GM12891 (cell line): ENCODE measurements around the gene THSD4.
"Not testable (repeated sequence)": the region's sequence is repeated elsewhere in the genome, so short reads cannot be mapped to it uniquely, and the experiment has no call there.

Experiments used
- DNase-seq: peaks from one replicate; pipeline ENCODE4 v3.0.0; 2011; ENCODE audit warnings: low spot score; ENCODE audit not compliant: insufficient read length
- FAIRE-seq: peaks from 2 replicates; lab custom pipeline; 2011; peaks lifted over from hg19 to GRCh38; lab: Jason Lieb, UNC
- PAX5 ChIP-seq: IDR thresholded peaks from 2 replicates; pipeline ENCODE4 v1.6.1; 2011; ENCODE audit warnings: low read length, moderate library complexity, mild to moderate bottlenecking; ENCODE audit not compliant: insufficient read depth, severe bottlenecking
- POLR2A ChIP-seq: IDR thresholded peaks from 2 replicates; pipeline ENCODE4 v1.6.1; 2011; ENCODE audit warnings: low read depth, low read length, control low read depth
- POLR2AphosphoS5 ChIP-seq: IDR thresholded peaks from 2 replicates; pipeline ENCODE4 v1.6.1; 2011; ENCODE audit warnings: low read depth, low read length, control low read depth
- POU2F2 ChIP-seq: IDR thresholded peaks from 2 replicates; pipeline ENCODE4 v1.6.1; 2011; ENCODE audit warnings: low read depth, mild to moderate bottlenecking, control low read depth, low read length, moderate library complexity
- SPI1 ChIP-seq: IDR thresholded peaks from 2 replicates; pipeline ENCODE4 v1.6.1; 2011; ENCODE audit warnings: low read depth, low read length, control low read depth
- TAF1 ChIP-seq: IDR thresholded peaks from 2 replicates; pipeline ENCODE4 v1.6.1; 2011; ENCODE audit warnings: low read depth, low read length, control low read depth

The THSD4 gene

DNA sequence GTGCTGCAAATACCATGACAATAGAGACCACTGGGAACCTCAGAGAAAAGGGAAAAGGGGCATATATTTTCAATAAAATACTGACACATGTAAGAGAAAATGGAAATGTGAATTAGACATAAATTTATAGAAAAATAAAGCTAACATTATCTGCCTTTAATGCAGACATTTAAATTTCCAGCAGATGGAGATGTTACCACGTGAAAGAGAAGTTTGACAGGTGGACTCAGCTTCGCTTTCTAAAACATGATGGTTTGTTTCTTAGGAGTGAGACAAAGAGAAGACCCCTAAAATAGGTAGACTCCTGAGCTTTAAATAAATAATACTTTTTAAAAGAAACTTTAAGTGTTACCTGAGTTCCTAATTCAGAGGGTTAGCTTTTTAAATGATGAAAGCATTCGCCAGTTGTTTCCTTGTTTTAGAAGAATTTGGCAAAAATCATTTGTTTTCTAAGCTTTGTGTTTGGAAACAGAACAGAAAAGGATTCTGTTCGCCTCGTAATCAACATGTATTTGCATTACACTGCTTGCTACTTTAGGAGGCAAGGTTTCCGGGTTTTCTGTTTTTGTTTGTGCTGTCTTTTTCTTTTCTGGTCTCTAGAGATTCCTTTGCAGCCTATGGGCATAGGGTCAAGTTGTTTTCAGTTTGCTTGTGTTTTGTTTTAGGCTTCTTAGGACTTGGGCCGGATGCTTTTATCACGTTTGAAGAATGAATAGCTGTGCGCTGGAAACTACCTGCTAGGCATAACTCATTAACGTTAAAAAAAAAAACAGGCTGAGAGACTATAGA, 271.4 kb downstream of the THSD4 start:
- FAIRE-seq (no peak), DNase-seq (no peak)

DNA sequence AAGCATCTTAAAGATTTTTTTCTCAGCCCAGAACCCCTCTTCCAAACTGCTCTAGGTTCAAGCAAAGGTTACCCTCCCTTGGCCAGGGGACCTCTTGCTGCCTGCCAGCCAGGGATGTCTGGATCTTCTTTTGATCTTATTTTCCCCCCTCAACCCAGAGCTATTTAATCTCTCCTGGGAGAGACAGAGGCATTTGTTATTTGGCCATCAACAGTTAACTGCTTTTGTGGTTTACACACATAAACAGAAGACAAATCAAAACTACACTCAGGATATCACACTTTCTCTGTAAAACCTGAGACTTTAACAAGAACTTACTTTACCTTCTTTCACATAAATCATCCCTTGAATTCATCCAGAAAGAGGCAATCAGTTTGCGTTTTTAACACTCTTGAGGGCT, 272.5 kb downstream of the THSD4 start:
- TF ChIP-seq POU2F2, result no peak
- TF ChIP-seq SPI1, result no peak
- TF ChIP-seq PAX5, result no peak
- TF ChIP-seq TAF1, result no peak
- TF ChIP-seq POLR2A, result no peak
- FAIRE-seq (no peak), DNase-seq (no peak)

More for the DNA sequence above, 271.4 kb downstream of the THSD4 start:
- TF ChIP-seq POU2F2 (no peak), POLR2AphosphoS5 (no peak), PAX5 (no peak), SPI1 (no peak), TAF1 (no peak), POLR2A (no peak)

DNA sequence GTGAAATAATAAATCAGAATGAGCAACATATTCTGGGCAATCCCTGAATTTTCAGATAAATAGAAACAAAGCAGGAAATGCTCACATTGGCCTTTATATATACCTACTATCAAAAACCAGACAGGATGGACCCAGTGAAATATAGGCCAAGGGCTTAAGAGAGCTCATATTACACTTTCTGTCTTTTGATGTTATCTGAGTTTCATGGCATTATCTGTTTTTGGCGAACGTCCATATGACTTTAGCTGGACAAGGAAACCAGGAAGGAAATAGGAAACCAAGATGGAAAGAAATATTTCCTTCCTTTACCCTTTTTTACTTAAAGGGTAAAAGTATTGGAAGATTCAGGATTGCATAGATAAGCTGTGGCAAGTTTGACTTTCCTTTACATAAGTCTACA, 274.8 kb downstream of the THSD4 start:
- TF ChIP-seq POLR2AphosphoS5 (no peak), PAX5 (no peak), SPI1 (no peak), POLR2A (no peak), TAF1 (no peak), POU2F2 (no peak)
- FAIRE-seq, result no peak

DNA sequence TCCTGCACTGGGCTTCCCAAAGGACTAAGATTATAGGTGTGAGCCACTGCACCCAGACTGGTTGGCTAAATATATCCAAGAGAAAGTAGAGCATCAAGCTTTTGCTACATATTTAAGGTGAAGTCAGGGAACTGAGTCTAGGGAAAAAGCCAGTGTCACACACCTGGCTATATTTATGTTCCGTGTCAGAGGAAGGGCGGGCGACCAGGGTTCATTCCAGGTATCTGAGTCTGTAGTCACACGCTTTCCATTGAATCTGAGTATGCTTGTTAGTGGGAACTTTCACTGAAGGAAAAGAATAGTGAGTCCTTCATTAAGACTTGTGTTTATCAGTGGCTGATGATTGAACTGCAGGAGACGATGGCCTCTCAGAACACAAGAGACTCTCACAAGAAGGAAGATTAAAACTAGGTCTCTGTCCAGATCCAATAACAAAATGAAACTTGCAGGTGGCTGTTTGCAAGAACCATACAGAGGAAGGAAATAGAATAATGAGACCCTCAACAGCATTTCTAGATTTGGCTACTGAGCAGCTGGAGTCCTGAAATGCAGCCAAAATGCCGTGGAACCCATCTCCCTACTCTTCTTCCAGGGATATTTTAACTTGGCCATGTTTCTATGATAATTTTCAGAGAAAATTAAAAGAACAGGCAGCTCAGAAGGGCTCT, 276.3 kb downstream of the THSD4 start:
- TF ChIP-seq POU2F2 (no peak), TAF1 (no peak)
- DNase-seq (no peak), FAIRE-seq (no peak)

More for the DNA sequence above, 274.8 kb downstream of the THSD4 start:
- no peak for DNase-seq

DNA sequence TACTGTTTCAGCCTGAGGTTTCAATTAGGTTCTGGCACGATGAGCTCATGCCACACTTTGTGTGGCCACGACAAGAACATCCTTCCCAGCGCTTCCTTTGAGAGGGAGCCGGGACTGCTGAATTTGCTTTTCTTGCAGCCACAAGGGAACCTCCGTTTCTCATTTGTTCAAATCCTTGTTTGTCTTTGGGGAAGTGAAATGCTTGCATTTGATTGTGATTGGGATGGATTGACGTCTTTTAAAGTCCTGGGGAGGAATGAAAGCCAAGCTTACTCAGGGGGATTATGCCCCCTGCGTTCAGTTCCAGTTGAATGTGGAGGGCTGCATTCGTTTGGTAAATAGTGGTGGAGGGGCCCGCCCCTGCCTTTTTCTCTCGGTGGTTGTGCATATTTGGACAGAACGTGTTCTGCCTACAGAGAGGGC, 277.6 kb downstream of the THSD4 start:
- TF ChIP-seq POU2F2 (no peak), SPI1 (no peak), POLR2A (no peak), POLR2AphosphoS5 (no peak), PAX5 (no peak), TAF1 (no peak)
- no peak for DNase-seq
- no peak for FAIRE-seq

DNA sequence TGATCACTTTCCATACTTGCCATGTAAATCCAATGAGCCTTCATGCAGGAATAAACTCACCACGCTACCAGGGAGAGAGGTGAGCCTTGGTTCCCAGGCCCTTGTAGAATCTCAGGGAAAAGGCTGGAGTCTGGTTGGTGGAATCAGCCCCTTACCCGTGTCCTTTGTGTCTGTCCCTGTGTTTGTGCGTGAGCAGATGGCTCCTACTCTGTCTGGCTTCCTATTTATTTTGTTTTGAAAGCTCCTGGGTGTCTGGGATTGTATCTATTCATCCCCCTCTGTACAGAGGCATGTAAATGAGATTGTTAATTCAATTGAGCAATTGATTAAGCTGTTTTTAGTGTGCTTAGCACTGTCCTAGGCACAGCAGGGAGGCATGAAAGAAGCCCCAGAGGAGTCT, 278.1 kb downstream of the THSD4 start:
- DNase-seq (no peak), FAIRE-seq (no peak)
- TF ChIP-seq POLR2A (no peak), POU2F2 (no peak), POLR2AphosphoS5 (no peak), SPI1 (no peak), PAX5 (no peak), TAF1 (no peak)

DNA sequence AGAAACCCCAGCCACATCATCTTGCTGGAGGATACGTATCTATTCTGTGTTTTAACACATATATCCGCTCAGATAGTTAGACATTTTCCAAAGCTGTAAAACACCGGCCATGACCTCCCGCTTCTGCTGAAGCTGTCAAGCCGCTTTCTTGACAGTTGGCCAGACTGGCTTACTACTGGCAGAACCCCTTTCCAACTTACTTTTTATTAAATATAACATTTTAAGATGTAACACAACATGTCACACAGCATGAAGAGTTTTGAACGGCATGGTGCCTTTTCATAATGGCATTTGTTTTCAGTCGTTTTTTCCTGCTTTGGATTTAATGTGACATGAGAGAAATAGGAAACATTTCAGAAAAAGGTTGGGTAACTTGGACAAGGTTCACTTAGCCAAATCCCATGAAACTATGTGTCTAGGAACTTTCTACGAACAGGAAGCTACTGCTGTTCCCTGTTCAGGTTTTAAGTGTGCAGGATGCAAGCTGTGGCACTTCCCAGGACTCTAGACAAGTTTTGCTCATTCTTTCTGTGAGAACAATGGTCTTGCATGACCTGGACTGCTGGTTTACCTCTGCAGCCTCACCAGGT, 281.4 kb downstream of the THSD4 start:
- DNase-seq (no peak), FAIRE-seq (no peak)
- TF ChIP-seq POLR2AphosphoS5, result no peak
- no peak for TF ChIP-seq POU2F2
- TF ChIP-seq SPI1, result no peak
- no peak for TF ChIP-seq PAX5

DNA sequence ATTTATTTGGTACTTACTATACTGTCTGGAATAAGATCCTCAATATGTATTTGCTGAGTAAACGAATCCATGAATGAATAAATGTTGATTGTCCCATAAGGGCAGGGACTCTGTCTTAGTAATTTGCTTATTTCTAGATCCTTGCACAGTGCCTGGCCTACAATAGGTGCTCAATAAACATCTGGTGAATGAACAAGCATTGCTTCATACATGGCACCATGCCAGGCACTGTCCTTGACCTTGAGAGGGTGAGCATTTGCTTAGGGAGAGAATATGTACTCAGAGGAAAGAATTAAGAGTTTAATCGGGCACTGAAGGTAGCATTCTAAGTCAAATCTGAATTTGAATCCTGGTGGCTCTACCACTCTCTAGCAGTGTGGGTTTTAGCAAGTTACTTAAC, 282.1 kb downstream of the THSD4 start:
- TF ChIP-seq POU2F2, result no peak
- TF ChIP-seq POLR2A, result no peak
- TF ChIP-seq PAX5, result no peak
- TF ChIP-seq SPI1, result no peak
- TF ChIP-seq POLR2AphosphoS5, result no peak
- DNase-seq (no peak), FAIRE-seq (no peak)

DNA sequence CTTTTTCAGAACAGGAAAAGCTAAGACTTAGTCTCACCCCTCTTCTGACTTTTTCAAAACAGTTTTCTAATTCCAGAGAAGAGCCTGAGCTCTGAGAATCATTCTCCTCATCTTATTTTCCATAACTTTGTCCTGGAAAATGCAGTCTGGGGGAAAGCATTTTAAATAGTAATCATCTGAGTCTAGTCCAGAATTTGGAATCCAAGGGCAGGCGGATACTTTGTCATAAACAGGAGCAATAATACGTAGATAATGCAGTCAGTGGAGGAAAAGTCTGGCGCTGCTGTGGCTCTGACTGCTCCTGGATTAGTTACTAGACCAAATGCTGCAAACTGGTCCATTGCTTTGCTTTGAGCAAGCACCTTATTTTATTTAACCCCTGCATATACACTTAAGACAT, 285.0 kb downstream of the THSD4 start:
- TF ChIP-seq POLR2A, result no peak
- no peak for TF ChIP-seq TAF1
- no peak for TF ChIP-seq POU2F2
- TF ChIP-seq SPI1, result no peak
- TF ChIP-seq POLR2AphosphoS5, result no peak
- no peak for TF ChIP-seq PAX5
- DNase-seq (no peak), FAIRE-seq (no peak)

DNA sequence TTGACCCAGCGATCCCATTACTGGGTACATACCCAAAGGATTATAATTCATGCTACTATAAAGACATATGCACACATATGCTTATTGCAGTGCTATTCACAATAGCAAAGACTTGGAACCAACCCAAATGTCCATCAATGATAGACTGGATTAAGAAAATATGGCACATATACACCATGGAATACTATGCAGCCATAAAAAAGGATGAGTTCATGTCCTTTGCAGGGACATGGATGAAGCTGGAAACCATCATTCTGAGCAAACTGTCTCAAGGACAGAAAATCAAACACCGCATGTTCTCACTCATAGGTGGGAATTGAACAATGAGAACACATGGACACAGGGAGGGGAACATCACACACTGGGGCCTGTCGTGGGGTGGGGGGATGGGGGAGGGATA, 286.5 kb downstream of the THSD4 start:
- DNase-seq, FAIRE-seq: not testable (repeated sequence)
